GM23338 (cell line): Measurements from ENCODE around the gene SULF2. TPM values are rescaled to one million over a fixed set of nuclear protein-coding genes. Genes with fewer than 3 reads are reported as not detected.

Source experiments
- ATAC-seq: fragments of 200-7000 bp; cut with Tn5 transposase; 3 replicates; pipeline ENCODE4 v1.9.1; 2020
- DNase-seq: peaks from one replicate; pipeline ENCODE4 v3.0.0-alpha.2; 2015; ENCODE audit warnings: low spot score
- H2AFZ ChIP-seq: fragments of 200-600 bp; sonication (generic); 2 replicates; pipeline ENCODE4 v1.8.0; 2016; ENCODE audit warnings: antibody characterized with exemption, mild to moderate bottlenecking, moderate library complexity
- H3F3A ChIP-seq: fragments of 200-600 bp; sonication (generic); replicated peaks from 2 replicates; pipeline ENCODE4 v1.8.0; 2017; ENCODE audit warnings: antibody characterized with exemption, mixed run types, low read depth
- H3K27ac ChIP-seq: fragments of 200-600 bp; sonication (generic); 2 replicates; pipeline ENCODE4 v1.6.1; 2016; ENCODE audit warnings: low read depth
- H3K27me3 ChIP-seq: fragments of 200-600 bp; sonication (generic); 2 replicates; pipeline ENCODE4 v1.8.0; 2016; ENCODE audit warnings: mild to moderate bottlenecking, mixed run types, moderate library complexity; ENCODE audit not compliant: insufficient read depth
- H3K36me3 ChIP-seq: fragments of 200-600 bp; sonication (generic); 2 replicates; pipeline ENCODE4 v1.8.0; 2016; ENCODE audit warnings: mild to moderate bottlenecking; ENCODE audit not compliant: insufficient read depth
- H3K4me1 ChIP-seq: fragments of 200-600 bp; sonication (generic); 2 replicates; pipeline ENCODE4 v1.8.0; 2016; ENCODE audit warnings: mild to moderate bottlenecking, moderate library complexity; ENCODE audit not compliant: insufficient read depth
- H3K4me2 ChIP-seq: fragments of 200-600 bp; sonication (generic); 2 replicates; pipeline ENCODE4 v1.7.1; 2017; ENCODE audit warnings: mixed run types
- H3K4me3 ChIP-seq: fragments of 200-600 bp; sonication (generic); 2 replicates; pipeline ENCODE4 v1.6.1; 2016; ENCODE audit warnings: mixed run types
- H3K79me2 ChIP-seq: fragments of 200-600 bp; sonication (generic); replicated peaks from 2 replicates; pipeline ENCODE4 v1.8.0; 2017; ENCODE audit warnings: mild to moderate bottlenecking; ENCODE audit not compliant: insufficient read depth
- H3K9me2 ChIP-seq: fragments of 200-600 bp; sonication (generic); 2 replicates; pipeline ENCODE4 v1.8.0; 2017; ENCODE audit not compliant: insufficient read depth
- H4K20me1 ChIP-seq: fragments of 200-600 bp; sonication (generic); replicated peaks from 2 replicates; pipeline ENCODE4 v1.8.0; 2017; ENCODE audit warnings: mild to moderate bottlenecking; ENCODE audit not compliant: insufficient read depth
- H3K27ac Mint-ChIP-seq: 2 replicates; pipeline ENCODE4 v1.8.0; 2020; ENCODE audit warnings: inconsistent platforms, mild to moderate bottlenecking, moderate library complexity, mixed read lengths
- H3K27me3 Mint-ChIP-seq: 3 replicates; pipeline ENCODE4 v1.8.0; 2022; ENCODE audit warnings: low read depth, mild to moderate bottlenecking, moderate library complexity, mixed read lengths, inconsistent platforms; ENCODE audit not compliant: insufficient read depth, poor library complexity
- H3K36me3 Mint-ChIP-seq: 3 replicates; pipeline ENCODE4 v1.8.0; 2021; ENCODE audit warnings: low read depth, mild to moderate bottlenecking, inconsistent platforms, moderate library complexity, mixed read lengths
- H3K4me1 Mint-ChIP-seq: 3 replicates; pipeline ENCODE4 v1.8.0; 2020; ENCODE audit warnings: mild to moderate bottlenecking, inconsistent platforms, mixed read lengths
- H3K4me3 Mint-ChIP-seq: 3 replicates; pipeline ENCODE4 v1.8.0; 2021; ENCODE audit warnings: moderate library complexity, mild to moderate bottlenecking, inconsistent platforms, mixed read lengths
- H3K9me3 Mint-ChIP-seq: 3 replicates; pipeline ENCODE4 v1.8.0; 2020; ENCODE audit warnings: moderate library complexity, mild to moderate bottlenecking, inconsistent platforms, mixed read lengths
- ETS1 ChIP-seq: IDR thresholded peaks from 2 replicates; pipeline ENCODE4 v1.6.1; 2016; ENCODE audit warnings: antibody characterized with exemption
- EZH2 ChIP-seq: fragments of 200-600 bp; sonication (generic); IDR thresholded peaks from one replicate; pipeline ENCODE4 v1.8.0; 2017; ENCODE audit warnings: antibody characterized with exemption, mild to moderate bottlenecking, low read depth; ENCODE audit not compliant: unreplicated experiment
- JUNB ChIP-seq: IDR thresholded peaks from one replicate; pipeline ENCODE4 v1.6.1; 2016; ENCODE audit warnings: antibody characterized with exemption; ENCODE audit not compliant: unreplicated experiment
- NANOG ChIP-seq: IDR thresholded peaks from 2 replicates; pipeline ENCODE4 v1.6.1; 2016; ENCODE audit warnings: antibody characterized with exemption, borderline replicate concordance
- POLR2AphosphoS5 ChIP-seq: IDR thresholded peaks from 2 replicates; pipeline ENCODE4 v1.6.1; 2016; ENCODE audit warnings: antibody characterized with exemption, low read depth
- ZNF114 ChIP-seq: fragments of 250-450 bp; sonication (Bioruptor Pico); IDR thresholded peaks from 2 replicates; pipeline ENCODE4 v1.5.0; 2020; ENCODE audit warnings: mild to moderate bottlenecking, moderate library complexity
- ZNF462 ChIP-seq: fragments of 250-450 bp; sonication (Bioruptor Pico); IDR thresholded peaks from 2 replicates; pipeline ENCODE4 v1.5.0; 2020; ENCODE audit warnings: mild to moderate bottlenecking, moderate library complexity
- polyA plus RNA-seq: library from polyadenylated mRNA; unstranded; fragments of >200 nt; fragmentation: Nextera tagmentation; extraction: Ambion mirVana; gene quantifications from 2 replicates; pipeline ENCODE4 v1.2.1, GENCODE V29; 2016
- total RNA-seq: library from RNA; depleted of rRNA; stranded (reverse); fragments of >200 nt; shearing (Covaris generic); gene quantifications from 2 replicates; pipeline ENCODE4 v1.2.3, GENCODE V29; 2014

The SULF2 gene
- total and polyA plus RNA-seq, 2 experiments from 2014 or later, result 9.5 to 20.7 TPM

- no peak overlapping the region for H3K27ac ChIP-seq
- no peaks in the 10 kb centered on the region for H3K79me2 ChIP-seq
- ATAC-seq (no peak), DNase-seq (no peak)
- H3K4me3 Mint-ChIP-seq, result no peak overlapping the region
- no peaks in the 10 kb centered on the region for H3F3A ChIP-seq
- H3K4me1 Mint-ChIP-seq, result peaks cover 19% of the 10 kb centered on the region
- no peaks in the 10 kb centered on the region for H3K27me3 ChIP-seq
- H3K4me3 ChIP-seq, result no peak overlapping the region
- no peaks in the 10 kb centered on the region for H3K9me3 Mint-ChIP-seq
- H3K36me3 ChIP-seq, result no peaks in the 10 kb centered on the region
- H2AFZ ChIP-seq, result no peak overlapping the region
- peaks cover 10% of the 10 kb centered on the region for H3K27me3 Mint-ChIP-seq
- no peaks in the 10 kb centered on the region for H3K9me2 ChIP-seq
- TF ChIP-seq JUNB, result no peak
- no peak overlapping the region for H3K4me2 ChIP-seq
- peaks cover 9% of the 10 kb centered on the region; the same call in 1 of the 2 replicates for H3K4me1 ChIP-seq
- no peaks in the 10 kb centered on the region; the same call in 1 of the 2 replicates for H4K20me1 ChIP-seq
- no peaks in the 10 kb centered on the region; the same call in 2 of the 3 replicates for H3K36me3 Mint-ChIP-seq
- H3K27ac Mint-ChIP-seq, result no peak overlapping the region
These were observed 116.7 kb downstream of the SULF2 start for GRCh38 chr20:47668313-47669151.

GRCh38 chr20:47667531-47668312 lies 117.6 kb downstream of the SULF2 start:
- TF ChIP-seq NANOG, result no peak
- no peaks in the 10 kb centered on the region; the same call in 2 of the 3 replicates for H3K36me3 Mint-ChIP-seq
- no peaks in the 10 kb centered on the region for H4K20me1 ChIP-seq

GRCh38 chr20:47667086-47667485 lies 118.2 kb downstream of the SULF2 start:
- Mint-ChIP-seq H3K36me3 (no peaks in the 10 kb centered on the region; the same call in 2 of the 3 replicates), H3K27me3 (peaks cover 10% of the 10 kb centered on the region), H3K4me1 (peaks cover 13% of the 10 kb centered on the region), H3K4me3 (no peak overlapping the region), H3K9me3 (no peaks in the 10 kb centered on the region), H3K27ac (no peak overlapping the region)
- Histone ChIP-seq H3K27me3 (no peaks in the 10 kb centered on the region), H3K9me2 (no peaks in the 10 kb centered on the region), H3K27ac (no peak overlapping the region), H4K20me1 (no peaks in the 10 kb centered on the region), H3K36me3 (no peaks in the 10 kb centered on the region), H2AFZ (no peak overlapping the region), H3K79me2 (no peaks in the 10 kb centered on the region), H3K4me2 (no peak overlapping the region), H3K4me3 (no peak overlapping the region), H3F3A (no peaks in the 10 kb centered on the region), H3K4me1 (peaks cover 9% of the 10 kb centered on the region; the same call in 1 of the 2 replicates)
- no peak for ATAC-seq
- DNase-seq, result no peak
- no peak for TF ChIP-seq EZH2
- TF ChIP-seq ETS1, result no peak
- no peak for TF ChIP-seq ZNF462
- TF ChIP-seq ZNF114 (CRISPR knock-in tag), result no peak
- TF ChIP-seq JUNB, result no peak
- TF ChIP-seq NANOG, result no peak
- no peak for TF ChIP-seq POLR2AphosphoS5

More at GRCh38 chr20:47667531-47668312, 117.6 kb downstream of the SULF2 start:
- Histone ChIP-seq H3K9me2 (no peaks in the 10 kb centered on the region), H3F3A (no peaks in the 10 kb centered on the region), H3K36me3 (no peaks in the 10 kb centered on the region), H3K79me2 (no peaks in the 10 kb centered on the region), H3K4me1 (peaks cover 9% of the 10 kb centered on the region; the same call in 1 of the 2 replicates), H3K27me3 (no peaks in the 10 kb centered on the region), H3K27ac (no peak overlapping the region), H2AFZ (no peak overlapping the region), H3K4me3 (no peak overlapping the region), H3K4me2 (no peak overlapping the region)
- DNase-seq, result no peak
- Mint-ChIP-seq H3K4me1 (peaks cover 14% of the 10 kb centered on the region), H3K27me3 (peaks cover 10% of the 10 kb centered on the region), H3K27ac (no peak overlapping the region), H3K9me3 (no peaks in the 10 kb centered on the region), H3K4me3 (no peak overlapping the region)
- no peak for ATAC-seq
